Measurements from ENCODE around the gene INHBA.

The INHBA gene

DNA sequence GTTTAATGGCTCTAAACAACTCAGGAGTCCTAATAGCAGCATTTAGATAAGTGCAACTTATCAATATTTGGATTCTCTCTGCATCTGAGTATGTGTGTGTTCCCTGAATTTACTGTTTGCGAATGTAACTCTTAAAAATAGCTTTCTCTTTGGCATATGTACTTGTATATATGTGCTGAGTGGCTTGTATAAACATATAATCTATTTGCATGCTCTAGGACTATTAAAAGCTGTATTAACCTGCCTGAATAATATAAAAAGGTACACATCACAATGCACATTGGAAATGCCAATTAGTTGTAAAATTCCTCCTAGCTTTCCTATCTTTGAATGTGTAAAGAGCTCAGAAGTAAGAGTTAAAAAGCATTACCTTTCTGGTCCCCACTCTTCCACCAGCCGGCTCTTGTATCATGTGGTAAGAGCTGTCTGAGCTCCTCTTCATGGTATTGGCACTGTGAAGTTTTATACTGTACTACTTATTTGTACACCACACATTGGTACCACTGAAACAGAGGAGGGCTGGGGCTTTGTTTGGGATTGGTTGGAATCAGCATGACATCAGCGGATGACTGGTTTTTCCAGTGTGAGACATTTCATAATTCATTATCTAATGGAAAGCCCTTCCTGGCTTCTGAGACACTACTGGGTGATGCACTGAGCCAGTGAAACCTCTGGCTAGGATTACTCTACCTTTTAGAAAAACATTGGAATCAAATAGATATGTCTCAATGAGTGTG, at the start of gene INHBA:
Gene INHBA, minus strand, starts transcription at position 456 of the 737 bp plus-strand sequence. CDS start 2,716 bp downstream, outside the sequence.
- no peak for DNase-seq

DNA sequence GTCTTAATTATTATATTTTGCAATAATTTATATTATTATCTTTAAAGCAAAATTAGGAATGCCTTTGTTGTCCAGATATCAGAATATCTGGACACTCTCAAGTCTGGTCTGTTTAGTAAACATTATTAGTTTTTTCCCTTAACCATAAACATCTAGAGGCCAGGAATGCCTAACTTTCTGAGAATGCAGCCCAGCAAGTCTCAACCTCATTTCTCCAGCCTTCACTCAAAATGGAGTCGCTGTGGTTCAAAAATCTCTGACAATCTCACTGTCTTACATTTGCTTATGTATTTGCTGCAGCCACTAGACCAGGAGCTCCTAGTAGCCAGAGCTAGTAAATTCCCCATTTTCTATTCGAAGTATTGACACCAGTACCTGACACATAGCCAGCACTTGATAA, 49.7 kb upstream of the INHBA start:
- no peak for DNase-seq

- no peak for DNase-seq
Measured at GRCh38 chr7:41750661-41751540, 48.0 kb upstream of the INHBA start.

DNA sequence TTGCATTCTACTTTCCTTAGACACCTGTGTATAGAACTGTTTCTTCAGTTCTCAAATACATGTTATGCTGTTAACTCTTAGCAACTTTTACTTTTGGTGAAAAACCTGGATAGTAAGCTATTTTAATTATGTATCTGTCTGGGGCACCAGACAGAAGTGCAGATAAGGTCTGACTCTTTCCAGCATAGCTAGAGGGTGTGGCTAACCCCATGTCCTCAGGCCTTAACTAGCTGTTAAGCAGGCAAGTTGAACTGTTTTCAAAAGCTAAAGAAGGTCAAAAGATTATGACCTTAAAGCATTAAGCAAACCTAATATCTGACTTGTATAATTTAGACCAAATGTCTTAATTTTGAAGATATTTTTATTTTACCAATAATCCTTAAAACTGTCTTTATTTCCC, 45.1 kb upstream of the INHBA start:
- no peak for DNase-seq

GRCh38 chr7:41745451-41745850, 42.6 kb upstream of the INHBA start:
- DNase-seq: no peak

- no peak for DNase-seq
Measured at GRCh38 chr7:41744161-41744560, 41.3 kb upstream of the INHBA start.

GRCh38 chr7:41742401-41743020, 39.6 kb upstream of the INHBA start:
- DNase-seq: no peak

GRCh38 chr7:41738806-41739205, 35.9 kb upstream of the INHBA start:
- DNase-seq: no peak

DNA sequence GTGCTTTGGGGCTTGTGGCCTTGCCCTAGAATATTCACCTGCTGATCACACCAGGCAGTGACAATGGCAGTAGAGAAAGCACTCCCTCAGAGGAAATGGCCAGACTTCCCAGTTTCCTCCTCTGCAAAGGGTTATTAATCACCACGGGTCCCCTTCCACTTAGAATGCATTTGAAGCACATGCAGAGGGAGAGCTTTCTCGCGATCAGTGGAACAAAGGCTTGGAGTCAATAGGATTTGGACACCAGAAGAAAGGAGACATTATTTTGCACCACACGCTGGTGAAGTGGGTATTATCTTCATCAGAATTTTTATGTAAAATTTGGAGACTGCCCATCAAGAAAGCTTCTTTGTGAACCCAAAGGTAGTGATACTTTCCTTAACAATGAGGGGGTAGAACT, 35.4 kb upstream of the INHBA start:
- no peak for DNase-seq

- DNase-seq: no peak
Measured at GRCh38 chr7:41735206-41735605, 32.3 kb upstream of the INHBA start.

DNA sequence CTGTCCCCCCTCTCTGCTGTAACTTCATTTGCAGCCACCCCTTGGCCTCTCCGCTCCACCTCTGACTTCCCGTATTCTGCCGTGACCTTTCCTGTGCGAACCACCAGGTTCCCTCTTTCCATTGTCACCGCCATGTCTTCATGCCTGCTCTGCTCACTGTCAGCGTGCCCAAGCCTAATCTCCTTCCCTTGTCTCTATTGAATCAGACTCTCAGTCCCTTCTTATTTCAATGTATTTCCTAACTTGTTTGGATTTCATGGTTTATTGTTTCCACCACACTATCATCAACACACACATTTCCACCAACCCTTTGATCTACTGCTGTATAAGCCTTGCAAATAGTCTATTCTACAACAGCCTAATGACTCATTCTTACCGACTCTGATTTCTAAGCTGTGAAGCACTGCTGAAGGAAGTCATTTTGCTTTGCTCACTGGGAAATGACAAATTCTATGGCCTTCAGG, 30.0 kb upstream of the INHBA start:
- DNase-seq: no peak

DNA sequence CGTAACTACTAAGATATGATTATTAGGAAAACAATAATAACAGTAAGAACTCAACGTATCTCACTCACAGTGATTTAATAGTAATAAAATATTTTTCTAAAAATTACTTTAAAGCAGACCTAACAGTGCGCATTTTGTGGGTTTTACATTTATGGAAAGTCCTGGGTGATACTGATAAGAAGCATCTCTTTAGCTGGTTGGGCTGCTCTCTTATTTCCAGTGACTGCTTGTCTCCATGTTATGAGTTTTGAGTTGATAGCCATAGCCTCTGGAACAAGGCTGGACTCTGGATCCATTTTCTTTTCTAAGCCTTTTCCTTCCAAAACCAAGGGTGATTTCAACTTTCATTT, 29.5 kb upstream of the INHBA start:
- DNase-seq: no peak

- DNase-seq: no peak
Measured at GRCh38 chr7:41731493-41732435, 28.9 kb upstream of the INHBA start.

- DNase-seq: no peak
Measured at GRCh38 chr7:41730668-41731067, 27.8 kb upstream of the INHBA start.

- DNase-seq: no peak
Measured at GRCh38 chr7:41730161-41730560, 27.3 kb upstream of the INHBA start.

DNA sequence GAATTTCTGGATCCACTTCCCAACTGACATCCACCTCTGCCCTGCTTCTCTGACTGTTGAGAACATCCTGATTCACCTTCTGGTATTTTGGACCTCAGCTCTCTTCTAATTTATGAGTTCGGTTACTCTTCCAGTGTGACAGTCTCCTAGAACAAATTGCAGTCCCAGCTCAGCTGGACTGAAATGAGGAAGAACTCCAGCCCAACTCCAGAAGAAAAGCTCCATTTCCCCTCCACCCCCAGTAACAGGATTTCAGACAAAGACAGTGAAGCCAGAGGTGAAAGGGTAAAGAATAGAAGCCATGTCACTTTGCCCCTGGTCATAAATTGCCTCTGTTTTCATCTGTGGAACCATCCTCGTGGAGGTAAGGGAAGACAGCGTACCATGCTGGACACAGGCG, 26.2 kb upstream of the INHBA start:
- DNase-seq: no peak

GRCh38 chr7:41725013-41725412, 22.1 kb upstream of the INHBA start:
- DNase-seq: no peak

DNA sequence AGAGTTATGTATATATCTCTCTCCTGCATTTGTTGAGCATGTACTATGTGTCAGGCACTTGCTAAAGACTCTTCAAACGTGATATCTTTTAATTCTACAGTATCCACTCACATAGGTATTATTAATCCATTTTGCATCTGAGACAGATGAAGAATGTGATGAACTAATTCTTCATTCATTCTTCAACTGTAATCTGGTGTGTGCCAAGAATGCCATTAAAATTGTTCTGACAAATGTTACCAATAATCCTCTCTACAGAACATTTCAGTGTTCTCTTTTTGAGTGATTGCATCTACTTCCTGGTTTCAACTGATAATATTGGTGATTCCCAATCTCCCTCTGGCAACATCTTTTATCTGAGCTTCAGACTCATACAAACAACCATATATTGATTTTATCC, 18.0 kb upstream of the INHBA start:
- no peak for DNase-seq

DNA sequence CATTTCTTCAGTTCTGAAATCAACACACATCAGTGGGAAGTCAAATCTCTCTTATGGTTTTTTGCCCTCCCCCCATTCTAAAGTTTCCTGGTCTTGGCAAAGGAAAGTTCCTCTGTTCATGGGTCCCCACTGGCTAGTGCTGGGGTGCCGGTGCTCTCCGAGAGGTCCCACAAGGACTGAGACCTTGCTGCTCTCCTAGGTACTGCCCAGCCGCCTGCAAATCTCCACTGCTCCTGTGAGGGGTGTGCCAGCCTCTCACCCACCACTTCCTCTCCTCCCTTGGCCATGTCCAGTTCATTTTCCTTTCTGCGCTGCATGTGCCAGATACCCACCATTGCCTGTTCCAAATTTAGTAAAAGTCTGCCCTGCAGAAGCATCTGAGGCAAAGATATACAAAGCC, 17.2 kb upstream of the INHBA start:
- no peak for DNase-seq

GRCh38 chr7:41716691-41717090, 13.8 kb upstream of the INHBA start:
- DNase-seq: no peak

GRCh38 chr7:41715000-41715399, 12.1 kb upstream of the INHBA start:
- DNase-seq: no peak

DNA sequence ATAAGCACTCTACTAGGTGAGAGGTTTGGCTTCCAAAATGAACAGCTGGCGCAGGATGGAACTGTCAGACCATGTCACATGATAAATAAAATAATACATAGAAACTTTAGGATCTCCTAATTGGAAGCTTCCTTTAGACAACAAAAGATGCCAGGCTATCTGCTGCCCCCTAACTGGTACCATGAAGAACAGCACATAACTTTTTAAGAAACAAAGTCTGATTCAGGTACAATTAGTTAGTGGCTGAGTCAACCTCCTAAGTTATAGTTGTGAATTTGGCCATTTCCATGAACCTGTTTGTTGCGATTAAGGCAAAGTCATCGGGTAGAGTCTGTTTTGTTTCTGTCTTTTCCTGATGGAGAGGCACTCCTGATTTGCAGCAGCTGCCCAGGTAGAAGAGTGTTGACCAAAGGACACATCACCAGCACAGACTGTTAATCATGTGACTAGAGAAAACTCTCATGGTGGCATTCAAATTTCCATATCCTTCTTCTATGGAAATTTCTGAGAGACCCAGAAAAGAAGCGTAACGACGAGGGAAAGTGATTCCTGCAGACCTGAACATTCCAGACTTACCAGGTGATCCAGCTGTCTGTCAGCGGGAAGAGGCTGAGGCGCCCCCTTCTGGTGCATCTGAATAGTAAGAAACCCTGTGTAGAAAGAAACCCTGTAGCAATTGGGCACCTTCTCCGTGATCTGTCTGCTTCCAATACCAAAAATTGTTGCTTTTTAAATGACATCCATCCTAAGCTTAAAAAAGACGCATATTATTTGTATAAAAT, 8.6 kb upstream of the INHBA start:
- DNase-seq: no peak

Data from activated CD4-positive, alpha-beta T cell treated with anti-CD3 and anti-CD28 coated beads, Interleukin-2, amount 50 U/mL, for 1 hour (primary cell).